AML-193 (cell line): ENCODE results near the gene PGBD1.
A peak's percentile ranks its signal among the peaks of the same experiment; 100 is the strongest.

Experiments
- DNase-seq, 2 experiments: peaks; one replicate each; lab custom pipeline; 2025; lab: John Stamatoyannopoulos, UW

PGBD1 gene, protein sequence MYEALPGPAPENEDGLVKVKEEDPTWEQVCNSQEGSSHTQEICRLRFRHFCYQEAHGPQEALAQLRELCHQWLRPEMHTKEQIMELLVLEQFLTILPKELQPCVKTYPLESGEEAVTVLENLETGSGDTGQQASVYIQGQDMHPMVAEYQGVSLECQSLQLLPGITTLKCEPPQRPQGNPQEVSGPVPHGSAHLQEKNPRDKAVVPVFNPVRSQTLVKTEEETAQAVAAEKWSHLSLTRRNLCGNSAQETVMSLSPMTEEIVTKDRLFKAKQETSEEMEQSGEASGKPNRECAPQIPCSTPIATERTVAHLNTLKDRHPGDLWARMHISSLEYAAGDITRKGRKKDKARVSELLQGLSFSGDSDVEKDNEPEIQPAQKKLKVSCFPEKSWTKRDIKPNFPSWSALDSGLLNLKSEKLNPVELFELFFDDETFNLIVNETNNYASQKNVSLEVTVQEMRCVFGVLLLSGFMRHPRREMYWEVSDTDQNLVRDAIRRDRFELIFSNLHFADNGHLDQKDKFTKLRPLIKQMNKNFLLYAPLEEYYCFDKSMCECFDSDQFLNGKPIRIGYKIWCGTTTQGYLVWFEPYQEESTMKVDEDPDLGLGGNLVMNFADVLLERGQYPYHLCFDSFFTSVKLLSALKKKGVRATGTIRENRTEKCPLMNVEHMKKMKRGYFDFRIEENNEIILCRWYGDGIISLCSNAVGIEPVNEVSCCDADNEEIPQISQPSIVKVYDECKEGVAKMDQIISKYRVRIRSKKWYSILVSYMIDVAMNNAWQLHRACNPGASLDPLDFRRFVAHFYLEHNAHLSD

DNA sequence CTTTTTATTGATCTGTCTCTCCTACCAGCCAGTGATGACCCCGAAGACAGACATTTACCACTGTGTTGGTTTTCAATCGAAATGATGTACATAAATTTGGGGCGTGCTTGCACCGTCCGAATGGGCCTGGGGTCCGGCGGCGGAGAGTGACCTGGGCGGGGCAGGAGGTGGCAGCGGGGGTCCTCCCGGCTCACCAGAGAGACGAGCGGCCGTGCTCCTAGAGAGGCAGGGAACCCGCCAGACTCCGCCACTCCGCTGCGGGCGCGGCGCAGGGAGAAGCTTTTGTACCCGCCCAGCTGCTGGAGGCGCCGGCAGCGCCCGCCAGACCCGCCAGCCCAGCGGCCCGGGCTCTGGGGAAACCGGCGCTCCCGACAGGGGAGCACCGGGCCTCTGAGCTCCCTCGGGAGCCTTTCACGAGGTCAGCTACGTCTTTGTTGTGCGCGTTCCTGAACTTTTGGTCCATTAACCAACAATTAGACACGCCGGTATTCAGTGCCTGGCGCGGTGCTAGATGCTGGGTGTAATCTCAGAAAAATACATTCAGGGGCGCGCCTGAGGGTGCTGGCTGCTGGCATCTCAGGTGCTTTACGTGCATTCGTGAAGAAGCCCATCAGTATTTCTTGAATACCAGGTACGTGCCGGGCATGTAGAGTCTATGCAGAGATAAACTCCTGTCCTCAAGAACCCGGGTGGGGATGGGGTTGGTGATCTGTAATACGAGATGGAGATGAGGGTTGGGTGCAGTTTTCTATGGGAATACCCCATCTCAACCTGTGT is at the start of gene PGBD1:
Gene PGBD1, plus strand, starts transcription at position 285 of the 777 bp plus-strand sequence. CDS start 2,242 bp downstream, outside the sequence.
- peak; percentile 81 to 84 for DNase-seq

DNA sequence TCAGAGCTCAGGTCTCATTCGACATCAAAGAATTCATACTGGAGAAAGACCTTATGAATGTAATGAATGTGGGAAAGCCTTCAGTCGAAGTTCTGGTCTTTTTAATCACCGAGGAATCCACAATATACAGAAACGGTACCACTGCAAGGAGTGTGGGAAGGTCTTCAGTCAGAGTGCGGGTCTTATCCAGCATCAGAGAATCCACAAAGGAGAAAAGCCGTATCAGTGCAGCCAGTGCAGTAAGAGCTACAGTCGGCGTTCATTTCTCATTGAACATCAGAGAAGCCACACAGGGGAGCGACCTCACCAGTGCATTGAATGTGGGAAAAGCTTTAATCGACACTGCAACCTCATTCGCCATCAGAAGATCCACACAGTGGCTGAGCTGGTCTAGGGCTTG is 48.6 kb upstream of the PGBD1 start:
- DNase-seq: no peak

DNA sequence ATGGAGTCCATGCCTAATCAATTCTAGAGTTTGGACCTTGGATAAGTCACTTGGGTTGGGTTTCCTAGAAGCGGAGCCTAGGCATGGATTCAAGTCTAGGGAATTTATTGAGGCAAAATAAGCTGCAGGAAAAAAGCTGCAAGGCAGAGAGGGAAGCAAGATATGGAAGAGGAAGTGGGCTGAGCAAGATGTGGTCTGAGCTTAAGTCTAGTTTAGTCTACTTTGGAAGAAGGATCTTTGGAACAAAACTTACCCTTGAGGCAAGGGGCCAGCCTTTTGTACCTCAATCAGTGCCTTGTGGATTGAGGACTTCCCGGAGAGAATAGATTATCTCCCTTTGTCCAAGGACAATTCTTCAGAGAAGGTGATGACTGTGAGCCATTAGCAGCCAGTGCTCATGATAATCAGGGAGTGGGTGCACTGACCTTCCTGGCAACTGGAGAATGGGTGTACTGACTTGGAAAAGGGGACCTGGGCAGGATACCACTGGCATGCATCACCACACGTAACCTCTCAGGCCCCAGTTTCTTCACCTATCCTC is 45.4 kb upstream of the PGBD1 start:
- peak; percentile 32 to 51 for DNase-seq

DNA sequence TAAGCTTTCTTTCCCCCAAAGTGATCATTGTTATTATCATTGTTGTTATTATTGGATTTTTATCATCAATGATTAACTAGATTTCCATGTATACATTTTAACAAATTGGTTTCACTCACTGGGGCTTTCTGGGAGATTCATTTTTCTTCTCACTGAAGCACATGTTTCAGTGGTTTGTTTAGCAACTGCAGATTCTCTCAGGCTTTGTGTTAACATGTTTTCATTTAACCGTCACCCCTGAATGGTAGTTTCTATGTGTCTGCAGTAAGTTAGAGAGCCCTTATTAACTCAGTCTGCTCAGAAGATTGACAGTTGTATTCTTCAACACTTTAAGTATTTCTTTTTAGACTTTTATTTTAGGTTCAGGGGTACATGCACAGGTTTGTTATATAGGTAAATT is 41.7 kb upstream of the PGBD1 start:
- DNase-seq: no peak

DNA sequence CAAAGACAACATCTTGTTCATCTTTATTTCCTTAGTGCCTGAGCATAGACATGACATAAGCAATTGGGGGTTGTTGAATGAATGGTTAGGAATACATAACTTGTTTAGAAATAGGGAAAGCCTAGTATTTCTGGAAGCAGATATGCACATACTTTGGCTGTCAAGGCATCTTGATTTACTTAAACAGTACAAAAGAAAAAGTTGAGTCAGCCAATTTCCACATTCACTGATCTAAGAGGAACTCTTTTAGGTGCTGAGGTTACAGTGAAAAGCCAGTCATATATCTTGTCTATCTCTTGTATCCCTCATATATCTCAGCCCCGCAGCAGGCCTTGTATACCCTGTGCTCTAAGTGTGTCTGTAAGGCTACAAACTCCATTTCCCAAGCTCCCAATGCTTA is 40.9 kb upstream of the PGBD1 start:
- no peak for DNase-seq

DNA sequence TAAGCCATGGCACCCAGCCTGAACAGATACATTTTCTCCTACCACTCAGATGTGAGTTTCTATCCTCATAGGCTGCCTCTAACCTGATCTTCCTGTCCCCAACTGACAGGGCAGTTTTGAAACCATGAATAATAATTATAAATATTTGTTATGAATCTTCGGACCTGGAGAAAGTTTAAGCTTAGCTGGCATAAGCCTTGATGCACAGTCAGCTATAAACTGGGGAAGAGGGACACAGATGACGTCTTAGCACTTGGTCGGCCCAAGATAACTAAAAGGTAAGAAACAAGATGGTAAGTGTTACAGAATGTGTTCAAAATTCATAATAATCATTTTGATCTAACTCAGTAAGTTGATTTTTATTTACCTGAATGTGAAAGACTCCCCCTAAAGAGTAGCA is 37.4 kb upstream of the PGBD1 start:
- DNase-seq: no peak

DNA sequence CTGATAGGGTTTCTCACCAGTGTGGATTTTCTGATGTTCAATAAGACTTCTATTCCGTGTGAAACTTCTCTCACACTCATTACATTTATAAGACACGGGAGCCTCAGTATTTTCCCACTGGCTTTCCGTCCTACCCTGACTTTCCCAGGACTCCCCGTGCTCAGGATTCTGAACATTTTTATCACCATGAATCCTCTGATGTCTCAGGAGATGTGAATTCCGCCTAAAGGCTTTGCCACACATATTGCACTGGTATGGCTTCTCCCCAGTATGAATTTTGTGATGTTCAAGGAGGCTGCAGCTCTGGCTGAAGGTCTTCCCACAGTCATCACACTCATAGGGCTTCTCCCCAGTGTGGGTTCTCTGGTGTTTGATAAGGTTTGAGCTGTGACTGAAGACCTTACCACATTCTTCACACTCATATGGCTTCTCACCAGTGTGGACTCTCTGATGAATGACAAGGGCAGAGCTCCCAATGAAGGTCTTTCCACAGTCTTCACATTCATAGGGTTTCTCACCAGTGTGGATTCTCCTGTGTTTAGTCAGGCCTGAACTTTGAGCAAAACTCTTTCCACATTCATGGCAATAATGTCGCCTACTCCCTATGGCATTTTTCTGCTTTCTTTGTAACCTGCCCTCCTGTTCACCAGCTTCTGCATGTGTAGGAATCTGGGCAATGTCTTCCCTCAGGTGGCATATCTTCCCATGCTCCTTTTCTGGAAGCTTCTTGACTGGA is 36.0 kb upstream of the PGBD1 start:
- DNase-seq: no peak

DNA sequence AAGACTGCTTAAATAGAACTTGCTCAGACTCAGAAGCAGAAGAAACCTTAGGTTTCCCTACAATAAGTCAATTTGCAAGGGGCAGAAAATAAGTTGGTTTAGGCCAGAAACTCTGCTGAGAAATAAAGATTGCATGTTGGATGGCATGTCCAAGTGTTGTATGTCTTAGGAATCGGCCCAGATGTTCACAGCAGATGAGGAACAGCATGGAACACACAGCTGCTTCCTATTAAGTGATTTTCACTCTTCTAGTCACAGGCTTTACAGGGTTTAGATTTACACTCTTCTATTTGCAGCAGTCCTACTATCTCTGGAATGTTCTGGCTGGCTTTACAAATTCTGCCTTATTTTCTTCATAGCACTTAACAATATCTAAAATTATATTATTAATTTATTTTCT is 32.5 kb upstream of the PGBD1 start:
- DNase-seq: no peak

DNA sequence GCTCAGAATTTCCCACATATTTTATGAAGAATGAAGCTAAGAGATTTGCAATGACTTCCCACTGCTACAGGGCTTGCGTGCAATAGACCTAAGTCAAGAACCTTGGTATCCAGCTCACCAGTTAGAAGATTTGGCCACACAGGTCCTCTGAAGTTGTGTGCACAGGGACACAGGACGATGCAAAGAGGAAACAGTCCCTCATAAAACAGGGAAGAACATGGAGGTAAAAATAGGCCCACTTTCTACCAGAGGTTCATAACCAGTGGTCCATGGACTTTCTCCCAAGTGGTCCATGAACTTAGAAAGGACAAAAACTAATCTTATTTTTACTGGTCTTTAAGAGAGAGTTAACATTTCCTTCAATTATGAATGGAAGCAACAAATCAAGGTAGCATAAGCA is 30.6 kb upstream of the PGBD1 start:
- no peak for DNase-seq

DNA sequence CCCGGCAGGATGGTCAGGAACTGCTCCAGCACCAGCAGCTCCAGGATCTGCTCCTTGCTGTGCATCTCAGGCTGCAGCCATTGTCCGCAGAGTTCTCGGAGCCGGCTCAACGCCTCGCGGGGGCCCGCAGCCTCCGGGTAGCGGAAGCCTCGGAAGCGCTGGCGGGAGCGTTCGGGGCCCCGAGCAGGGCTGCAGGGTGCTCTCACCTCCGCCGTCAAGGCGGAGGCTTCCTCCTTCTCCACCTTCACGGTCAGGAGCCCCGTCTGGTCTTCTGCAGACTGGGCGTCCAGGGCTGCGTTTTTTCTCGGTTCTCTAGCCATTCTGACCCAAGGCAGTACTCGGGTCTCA is 29.7 kb upstream of the PGBD1 start:
- peak in 1 of 2 experiments; percentile 30 for DNase-seq

DNA sequence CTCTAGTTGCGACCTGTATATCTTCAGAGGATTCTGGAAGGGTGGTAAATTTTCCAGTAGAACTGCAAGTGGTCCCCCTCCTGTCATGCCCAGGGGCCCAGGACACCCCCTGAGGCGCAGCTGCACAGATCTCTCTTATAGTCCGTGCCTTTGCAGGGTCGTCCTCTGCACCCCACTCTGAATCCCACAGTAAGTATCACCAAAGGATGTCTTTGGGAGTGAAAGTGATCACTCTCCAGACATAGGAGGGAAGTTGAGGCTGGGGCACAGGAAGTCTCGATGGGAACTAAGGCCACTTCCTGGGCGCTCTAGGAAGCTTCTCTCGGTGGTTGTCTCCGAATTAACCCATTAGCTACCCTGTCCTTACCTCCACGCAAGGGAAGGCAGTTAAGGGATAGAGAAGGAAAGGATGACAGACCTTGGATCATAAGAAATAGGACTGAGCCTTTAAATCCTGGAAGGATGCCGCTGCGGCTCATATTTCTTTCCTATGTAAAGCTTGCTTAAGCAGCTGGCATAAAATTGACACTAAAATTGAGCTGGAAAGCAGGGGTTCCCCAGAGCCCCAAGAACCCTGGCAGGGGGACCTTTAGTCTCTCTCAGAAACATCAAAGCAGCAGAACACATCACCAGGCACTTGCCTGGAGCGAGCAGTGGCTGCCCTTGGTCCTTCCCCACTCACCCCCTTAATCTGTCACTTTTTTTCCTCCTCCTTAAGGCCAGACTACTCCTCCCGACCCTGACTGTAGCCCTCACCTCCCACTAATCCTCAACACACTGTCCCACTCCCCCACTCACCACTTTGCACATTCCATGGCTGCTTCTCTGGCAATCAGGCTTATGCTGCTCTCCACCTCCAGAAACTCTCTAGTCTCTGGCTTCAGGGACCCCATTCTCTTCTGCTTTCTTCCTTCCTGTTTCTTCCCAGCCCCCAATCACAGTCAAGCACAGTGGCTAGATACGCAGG is 29.1 kb upstream of the PGBD1 start, which contains the start of gene ZKSCAN4:
Gene ZKSCAN4, minus strand, starts transcription at position 261 of the 967 bp plus-strand sequence. CDS start 289 bp downstream, outside the sequence.
- DNase-seq: peak; percentile 91 to 95

DNA sequence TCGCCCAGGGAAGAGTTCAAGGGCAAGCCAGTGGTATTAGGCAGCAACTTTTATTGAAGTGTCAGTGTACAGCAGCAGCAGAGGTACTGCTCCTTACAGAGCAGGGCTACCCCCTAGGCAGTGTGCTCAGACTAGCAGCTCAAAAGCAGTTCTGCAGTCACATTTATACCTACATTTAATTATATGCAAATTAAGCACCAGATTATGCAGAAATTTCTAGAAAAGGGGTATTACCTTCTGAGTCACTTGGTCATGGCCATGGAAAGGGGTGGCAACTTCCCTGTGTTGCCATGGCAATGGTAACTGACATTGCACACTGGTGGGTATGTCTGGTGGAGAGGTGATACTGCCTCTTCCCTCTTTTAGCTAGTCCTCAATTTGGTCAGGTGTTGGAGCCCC is 27.3 kb upstream of the PGBD1 start:
- peak in 1 of 2 experiments; percentile 25 for DNase-seq

DNA sequence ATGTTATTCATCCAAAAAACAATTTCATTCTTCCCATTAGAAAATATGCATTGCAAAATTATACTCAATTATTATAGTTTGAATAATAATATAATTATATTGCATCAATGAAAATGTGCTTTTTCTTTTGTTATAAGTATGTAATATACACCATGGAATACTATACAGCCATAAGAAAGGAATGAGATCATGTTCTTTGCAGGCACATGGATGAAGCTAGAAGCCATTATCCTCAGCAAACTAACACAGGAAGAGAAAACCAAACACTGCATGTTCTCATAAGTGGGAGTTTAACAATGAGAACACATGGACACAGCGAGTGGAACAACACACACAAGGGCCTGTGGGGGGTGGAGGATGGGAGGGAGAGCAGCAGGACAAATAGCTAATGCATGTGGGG is 24.3 kb upstream of the PGBD1 start:
- DNase-seq: no peak

DNA sequence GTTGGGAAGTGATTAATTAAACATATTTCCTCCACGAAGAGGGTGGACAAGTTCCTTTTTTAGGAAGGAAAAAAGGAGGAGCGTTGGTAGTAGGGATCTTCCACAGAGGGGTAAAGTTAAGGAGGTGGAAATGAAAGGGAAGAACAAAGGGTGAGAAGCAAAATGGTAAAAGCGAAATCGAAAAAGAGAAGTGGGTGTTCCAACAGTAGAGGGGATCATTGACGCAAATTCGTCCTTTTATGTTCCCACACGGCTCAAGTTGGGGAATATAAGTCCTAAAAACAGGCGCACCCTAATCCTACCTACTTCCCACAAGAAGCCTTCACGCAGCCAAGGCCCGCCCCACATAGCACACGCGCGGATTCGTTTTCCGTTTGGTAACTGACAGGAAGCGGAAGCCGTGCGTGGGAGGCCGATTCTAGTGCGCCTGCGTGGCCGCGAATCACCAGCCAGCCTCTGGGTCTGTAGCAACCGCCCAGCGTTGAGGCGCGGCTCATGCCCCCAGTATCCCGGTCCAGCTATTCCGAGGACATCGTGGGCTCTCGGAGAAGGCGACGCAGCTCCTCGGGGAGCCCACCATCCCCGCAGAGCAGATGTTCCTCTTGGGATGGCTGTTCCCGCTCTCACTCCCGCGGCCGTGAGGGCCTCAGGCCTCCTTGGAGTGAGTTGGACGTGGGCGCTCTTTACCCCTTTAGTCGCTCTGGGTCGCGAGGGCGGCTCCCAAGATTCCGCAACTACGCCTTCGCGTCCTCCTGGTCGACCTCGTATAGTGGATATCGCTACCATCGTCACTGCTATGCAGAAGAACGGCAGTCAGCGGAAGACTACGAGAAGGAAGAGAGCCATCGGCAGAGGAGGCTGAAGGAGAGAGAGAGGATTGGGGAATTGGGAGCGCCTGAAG is 22.2 kb upstream of the PGBD1 start, which contains the start of gene NKAPL:
Gene NKAPL, plus strand, starts transcription at position 421 of the 901 bp plus-strand sequence. Its CDS starts 75 bp downstream, at position 496.
- DNase-seq: no peak

DNA sequence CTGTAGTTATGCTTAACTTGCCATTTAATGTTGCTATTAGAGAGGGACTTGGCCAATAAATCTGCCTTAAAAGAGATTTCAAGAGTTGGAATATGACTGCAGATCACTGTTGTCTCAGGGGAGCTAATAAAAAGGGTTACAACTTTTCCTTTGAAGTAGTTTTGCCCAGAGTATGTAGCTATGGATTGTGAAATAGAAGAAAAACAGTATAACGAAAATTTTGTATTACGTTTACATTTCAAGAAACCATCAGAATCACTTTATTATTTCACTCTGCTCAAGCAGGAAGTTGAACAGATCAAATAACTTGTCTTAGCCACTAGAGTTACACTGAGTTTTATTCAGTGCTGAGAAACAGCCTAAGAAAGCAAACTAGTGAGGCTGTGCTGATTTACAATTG is 17.4 kb upstream of the PGBD1 start:
- DNase-seq: no peak

DNA sequence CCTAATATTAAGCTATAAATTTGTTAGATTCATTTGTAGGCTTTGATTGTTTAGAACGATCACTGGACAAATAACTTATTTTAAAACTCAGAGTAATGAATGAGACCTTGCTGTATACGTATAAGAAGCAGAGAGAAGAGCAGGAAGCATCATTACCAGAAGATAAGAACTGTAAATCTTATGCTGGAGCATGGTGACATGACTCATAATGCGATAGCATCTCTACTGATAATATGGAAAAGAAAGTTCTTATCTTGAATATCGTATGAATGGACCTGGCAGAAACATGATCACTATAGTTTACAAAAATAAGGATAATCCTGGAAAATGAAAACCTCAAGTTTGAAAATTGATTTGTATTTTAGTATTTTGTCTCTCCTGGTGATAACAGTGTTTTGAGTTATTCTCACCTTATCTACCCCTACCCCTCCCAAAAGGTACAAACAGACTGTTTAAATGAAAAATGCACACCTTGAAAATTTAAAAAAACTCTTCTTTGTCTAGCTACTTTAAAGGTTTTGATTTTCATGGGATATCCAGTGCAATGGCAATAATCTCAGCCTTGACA is 16.5 kb upstream of the PGBD1 start:
- DNase-seq: no peak

DNA sequence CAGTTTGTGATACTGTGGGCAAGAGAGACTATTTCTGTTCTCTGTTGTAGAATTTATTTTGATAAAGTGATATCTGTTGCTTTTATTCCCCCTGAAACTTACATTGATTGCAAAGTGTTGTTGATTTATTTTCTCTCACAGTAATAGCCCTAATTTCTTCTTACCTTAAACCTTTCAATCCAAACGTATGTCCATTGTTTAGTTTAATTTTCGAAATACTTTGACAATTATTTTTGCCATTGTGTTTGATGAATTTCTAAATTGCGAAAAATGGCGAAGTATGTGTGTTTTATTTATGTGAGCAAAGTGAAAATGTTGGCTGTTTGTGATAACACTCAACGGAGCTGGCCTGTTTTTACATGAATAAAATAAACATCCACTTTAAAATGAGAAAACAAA is 14.8 kb upstream of the PGBD1 start:
- no peak for DNase-seq

DNA sequence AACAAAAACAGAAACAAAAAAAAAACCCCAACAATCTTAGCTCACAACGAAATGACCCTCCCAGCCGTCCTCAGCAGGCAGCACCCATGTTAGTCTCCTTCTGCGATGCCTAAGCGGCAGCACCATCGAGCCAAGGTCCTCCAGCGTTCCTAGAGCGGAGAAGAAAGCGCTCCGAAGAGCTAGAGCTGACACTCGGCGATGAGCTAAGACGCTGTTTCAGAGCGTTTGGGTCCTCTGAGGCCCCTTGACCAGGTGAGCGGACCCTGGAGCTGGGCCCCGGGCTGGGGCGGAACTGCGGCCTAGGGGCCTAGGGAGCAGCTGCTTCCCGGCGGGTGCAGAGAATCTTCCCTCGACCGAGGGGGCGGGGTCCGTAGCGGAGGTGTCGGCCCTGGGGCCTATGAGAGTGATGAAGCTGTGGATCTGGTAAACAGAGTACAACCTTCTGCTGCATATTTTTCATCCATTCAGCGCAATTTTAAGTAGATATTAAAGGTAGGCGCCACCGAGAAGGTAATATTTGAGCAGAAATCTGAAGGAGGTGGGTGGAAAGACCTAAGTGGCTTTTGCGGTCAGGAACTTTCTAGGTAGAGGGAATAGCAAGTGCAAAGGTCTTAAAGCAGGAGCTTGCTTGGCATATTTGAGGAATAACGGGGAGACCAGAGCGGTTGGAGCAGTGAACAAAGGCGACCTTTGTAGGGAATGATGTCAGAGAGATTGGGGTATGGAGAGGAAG is 14.2 kb upstream of the PGBD1 start, which contains the start of gene ZSCAN26:
Gene ZSCAN26, plus strand, starts transcription at position 182 of the 733 bp plus-strand sequence. CDS start 4,777 bp downstream, outside the sequence.
- peak; percentile 90 to 91 for DNase-seq
